Stimulated activated CD8-positive, alpha-beta memory T cell treated with anti-CD3 and anti-CD28 coated beads, Interleukin-15, amount 100 ng/mL, for 48 hours (primary cell): ENCODE measurements around the gene CDC42BPA.
"Not testable (repeated sequence)": the region's sequence is repeated elsewhere in the genome, so short reads cannot be mapped to it uniquely, and the experiment has no call there.

Experiments
- DNase-seq, 2 donors: peaks; one replicate each; pipeline ENCODE4 v3.0.0-alpha.2; 2020; ENCODE audit warnings: low read depth in 2 of 2

Gene CDC42BPA

GRCh38 chr1:227318016-227318852, at the start of gene CDC42BPA:
TSS of gene CDC42BPA (minus strand) at chr1:227318492. CDS start at chr1:227317182, 1,310 bp downstream.
- DNase-seq = peak; percentile 12 to 13

GRCh38 chr1:227368009-227368408, 49.7 kb upstream of the CDC42BPA start:
- DNase-seq = no peak

- no peak for DNase-seq
Observed at GRCh38 chr1:227365473-227366431, 47.5 kb upstream of the CDC42BPA start.

- no peak for DNase-seq
Observed at GRCh38 chr1:227364657-227365056, 46.4 kb upstream of the CDC42BPA start.

- DNase-seq = no peak
Observed at GRCh38 chr1:227363825-227364224, 45.5 kb upstream of the CDC42BPA start.

GRCh38 chr1:227362039-227362438, 43.7 kb upstream of the CDC42BPA start:
- DNase-seq = no peak

- no peak for DNase-seq
Observed at GRCh38 chr1:227357927-227358302, 39.6 kb upstream of the CDC42BPA start.

- no peak for DNase-seq
Observed at GRCh38 chr1:227357171-227357926, 39.1 kb upstream of the CDC42BPA start.

GRCh38 chr1:227356620-227357146, 38.4 kb upstream of the CDC42BPA start:
- no peak for DNase-seq

- DNase-seq = no peak
Observed at GRCh38 chr1:227355542-227356245, 37.4 kb upstream of the CDC42BPA start.

- DNase-seq = no peak
Observed at GRCh38 chr1:227353186-227353585, 34.9 kb upstream of the CDC42BPA start.

- not testable (repeated sequence) for DNase-seq
Observed at GRCh38 chr1:227352164-227352563, 33.9 kb upstream of the CDC42BPA start.

GRCh38 chr1:227351443-227351842, 33.2 kb upstream of the CDC42BPA start:
- DNase-seq = no peak

- DNase-seq = no peak
Observed at GRCh38 chr1:227349967-227350366, 31.7 kb upstream of the CDC42BPA start.

GRCh38 chr1:227343727-227344551, 25.6 kb upstream of the CDC42BPA start:
- no peak for DNase-seq

GRCh38 chr1:227343206-227343605, 24.9 kb upstream of the CDC42BPA start:
- DNase-seq = no peak

GRCh38 chr1:227342075-227342829, 24.0 kb upstream of the CDC42BPA start:
- DNase-seq = no peak

- not testable (repeated sequence) for DNase-seq
Observed at GRCh38 chr1:227336136-227336535, 17.8 kb upstream of the CDC42BPA start.
